Subcutaneous abdominal adipose tissue (tissue), 5 donors: ENCODE data around the gene MIER2.
"Not testable (repeated sequence)": the region's sequence is repeated elsewhere in the genome, so short reads cannot be mapped to it uniquely, and the experiment has no call there.

Source experiments
- H3K27ac ChIP-seq: one replicate; pipeline ENCODE4 v1.7.0; 2013; ENCODE audit warnings: low read depth, mild to moderate bottlenecking, inconsistent platforms, low read length, moderate library complexity
- H3K27me3 ChIP-seq, 5 donors: one replicate each; pipeline ENCODE4 v1.7.0; 2013; ENCODE audit warnings: low read length in 5 of 5, inconsistent platforms in 1 of 5; ENCODE audit not compliant: control insufficient read depth in 5 of 5, insufficient read depth in 4 of 5
- H3K36me3 ChIP-seq, 5 donors: one replicate each; pipeline ENCODE4 v1.7.0; 2013; ENCODE audit warnings: low read length in 5 of 5; ENCODE audit not compliant: control insufficient read depth in 5 of 5, insufficient read depth in 5 of 5
- H3K4me1 ChIP-seq, 5 donors: one replicate each; pipeline ENCODE4 v1.7.0; 2013; ENCODE audit warnings: low read length in 5 of 5, mild to moderate bottlenecking in 3 of 5, moderate library complexity in 1 of 5; ENCODE audit not compliant: control insufficient read depth in 5 of 5, insufficient read depth in 5 of 5
- H3K4me3 ChIP-seq, 5 donors: one replicate each; pipeline ENCODE4 v1.7.0; 2013; ENCODE audit warnings: low read length in 5 of 5, low read depth in 1 of 5
- H3K9ac ChIP-seq, 5 donors: one replicate each; pipeline ENCODE4 v1.7.0; 2013; ENCODE audit warnings: low read length in 5 of 5, mild to moderate bottlenecking in 4 of 5, moderate library complexity in 3 of 5
- H3K9me3 ChIP-seq, 5 donors: one replicate each; pipeline ENCODE4 v1.7.0; 2013; ENCODE audit warnings: low read length in 5 of 5; ENCODE audit not compliant: control insufficient read depth in 5 of 5
- donor health status: healthy.
- donor health status: healthy.
- donor health status: healthy.
- donor health status: healthy.
- donor health status: healthy.

The MIER2 gene

GRCh38 chr19:387777-388176, 43.2 kb upstream of the MIER2 start:
- H3K9me3 ChIP-seq, result no peaks in the 10 kb centered on the region
- peaks cover 0 to 4% (median 0%) of the 10 kb centered on the region in 5 donors for H3K4me1 ChIP-seq
- peaks cover 10 to 35% (median 30%) of the 10 kb centered on the region in 5 donors for H3K27me3 ChIP-seq
- no peak overlapping the region for H3K4me3 ChIP-seq
- H3K27ac ChIP-seq, result no peak overlapping the region
- H3K9ac ChIP-seq, result no peak overlapping the region
- no peaks in the 10 kb centered on the region for H3K36me3 ChIP-seq

- H3K27me3 ChIP-seq, result peaks cover 10 to 38% (median 33%) of the 10 kb centered on the region in 5 donors
- not testable (repeated sequence) for H3K4me3 ChIP-seq, H3K36me3 ChIP-seq, H3K9ac ChIP-seq, H3K4me1 ChIP-seq, H3K27ac ChIP-seq, H3K9me3 ChIP-seq
Observed at GRCh38 chr19:386632-387301, 42.2 kb upstream of the MIER2 start.

GRCh38 chr19:386189-386588, 41.6 kb upstream of the MIER2 start:
- H3K4me1 ChIP-seq, H3K9ac ChIP-seq, H3K27ac ChIP-seq, H3K36me3 ChIP-seq, H3K4me3 ChIP-seq, H3K9me3 ChIP-seq: not testable (repeated sequence)
- peaks cover 10 to 38% (median 33%) of the 10 kb centered on the region in 5 donors for H3K27me3 ChIP-seq

- Histone ChIP-seq H3K27me3 (peaks cover 10 to 37% (median 25%) of the 10 kb centered on the region in 5 donors), H3K36me3 (no peaks in the 10 kb centered on the region), H3K9me3 (no peaks in the 10 kb centered on the region), H3K9ac (no peak overlapping the region), H3K4me1 (peaks cover 0 to 4% (median 0%) of the 10 kb centered on the region in 5 donors), H3K27ac (no peak overlapping the region), H3K4me3 (no peak overlapping the region)
Observed at GRCh38 chr19:384799-385169, 40.2 kb upstream of the MIER2 start.

- Histone ChIP-seq H3K27ac (no peak overlapping the region), H3K4me3 (no peak overlapping the region), H3K9ac (no peak overlapping the region), H3K9me3 (no peaks in the 10 kb centered on the region), H3K36me3 (no peaks in the 10 kb centered on the region), H3K27me3 (peaks cover 10 to 30% (median 21%) of the 10 kb centered on the region in 5 donors), H3K4me1 (peaks cover 0 to 4% (median 0%) of the 10 kb centered on the region in 5 donors)
Observed at GRCh38 chr19:383922-384798, 39.6 kb upstream of the MIER2 start.

- Histone ChIP-seq H3K27me3 (peaks cover 10 to 24% (median 17%) of the 10 kb centered on the region in 5 donors), H3K4me1 (peaks cover 0 to 4% (median 0%) of the 10 kb centered on the region in 5 donors), H3K4me3 (no peak overlapping the region), H3K9me3 (no peaks in the 10 kb centered on the region), H3K36me3 (no peaks in the 10 kb centered on the region), H3K27ac (no peak overlapping the region), H3K9ac (no peak overlapping the region)
Observed at GRCh38 chr19:383040-383439, 38.4 kb upstream of the MIER2 start.

- H3K27ac ChIP-seq, H3K36me3 ChIP-seq, H3K4me3 ChIP-seq, H3K9ac ChIP-seq, H3K4me1 ChIP-seq, H3K9me3 ChIP-seq: not testable (repeated sequence)
- H3K27me3 ChIP-seq, result peaks cover 7 to 24% (median 16%) of the 10 kb centered on the region in 5 donors
Observed at GRCh38 chr19:382578-382977, 38.0 kb upstream of the MIER2 start.

GRCh38 chr19:381901-382300, 37.3 kb upstream of the MIER2 start:
- H3K9me3 ChIP-seq, H3K36me3 ChIP-seq, H3K4me3 ChIP-seq, H3K9ac ChIP-seq, H3K27ac ChIP-seq, H3K4me1 ChIP-seq: not testable (repeated sequence)
- peaks cover 5 to 23% (median 14%) of the 10 kb centered on the region in 5 donors for H3K27me3 ChIP-seq

GRCh38 chr19:380618-381219, 36.1 kb upstream of the MIER2 start:
- not testable (repeated sequence) for H3K4me3 ChIP-seq, H3K27ac ChIP-seq, H3K9me3 ChIP-seq, H3K4me1 ChIP-seq, H3K36me3 ChIP-seq, H3K9ac ChIP-seq
- H3K27me3 ChIP-seq, result peaks cover 5 to 27% (median 17%) of the 10 kb centered on the region in 5 donors

GRCh38 chr19:379796-380195, 35.2 kb upstream of the MIER2 start:
- Histone ChIP-seq H3K9me3 (no peaks in the 10 kb centered on the region), H3K9ac (no peak overlapping the region), H3K4me3 (no peak overlapping the region), H3K36me3 (no peaks in the 10 kb centered on the region), H3K27ac (no peak overlapping the region), H3K4me1 (peaks cover 0 to 4% (median 0%) of the 10 kb centered on the region in 5 donors), H3K27me3 (peaks cover 5 to 37% (median 23%) of the 10 kb centered on the region in 5 donors)
